ENCODE measurements around the gene YWHAH.

YWHAH gene

DNA sequence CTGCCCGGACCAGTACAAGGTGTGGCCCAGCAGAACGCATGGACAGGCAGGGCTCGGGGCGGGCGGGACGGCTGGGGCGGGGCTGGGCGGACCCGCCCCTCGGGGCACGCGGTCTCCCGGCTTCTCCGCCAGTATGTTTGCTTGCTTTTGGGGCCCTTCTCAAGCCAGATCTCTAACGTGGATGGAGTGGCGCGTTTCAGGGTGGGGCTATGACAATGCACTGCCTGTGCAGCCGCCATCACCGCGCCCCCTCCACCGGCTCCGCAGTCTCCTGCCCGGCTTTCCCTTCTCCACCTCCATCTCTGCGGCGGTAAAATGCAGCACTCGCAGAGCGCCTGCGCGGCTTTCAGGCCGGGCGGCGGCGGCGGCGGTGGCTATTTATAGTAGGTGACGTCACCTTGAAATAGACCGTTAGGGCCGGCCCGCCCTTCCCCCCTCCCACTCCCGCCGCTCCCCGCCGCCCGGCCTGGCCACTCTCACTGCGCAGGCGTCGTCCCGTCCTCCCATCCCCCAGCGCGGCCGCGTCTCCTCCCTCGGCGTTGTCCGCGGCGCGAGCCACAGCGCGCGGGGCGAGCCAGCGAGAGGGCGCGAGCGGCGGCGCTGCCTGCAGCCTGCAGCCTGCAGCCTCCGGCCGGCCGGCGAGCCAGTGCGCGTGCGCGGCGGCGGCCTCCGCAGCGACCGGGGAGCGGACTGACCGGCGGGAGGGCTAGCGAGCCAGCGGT is at the start of gene YWHAH:
TSS of gene YWHAH (plus strand) at position 558 of the 722 bp plus-strand sequence. CDS start 199 bp downstream, outside the sequence.
- DNase-seq: peak; percentile 86

DNA sequence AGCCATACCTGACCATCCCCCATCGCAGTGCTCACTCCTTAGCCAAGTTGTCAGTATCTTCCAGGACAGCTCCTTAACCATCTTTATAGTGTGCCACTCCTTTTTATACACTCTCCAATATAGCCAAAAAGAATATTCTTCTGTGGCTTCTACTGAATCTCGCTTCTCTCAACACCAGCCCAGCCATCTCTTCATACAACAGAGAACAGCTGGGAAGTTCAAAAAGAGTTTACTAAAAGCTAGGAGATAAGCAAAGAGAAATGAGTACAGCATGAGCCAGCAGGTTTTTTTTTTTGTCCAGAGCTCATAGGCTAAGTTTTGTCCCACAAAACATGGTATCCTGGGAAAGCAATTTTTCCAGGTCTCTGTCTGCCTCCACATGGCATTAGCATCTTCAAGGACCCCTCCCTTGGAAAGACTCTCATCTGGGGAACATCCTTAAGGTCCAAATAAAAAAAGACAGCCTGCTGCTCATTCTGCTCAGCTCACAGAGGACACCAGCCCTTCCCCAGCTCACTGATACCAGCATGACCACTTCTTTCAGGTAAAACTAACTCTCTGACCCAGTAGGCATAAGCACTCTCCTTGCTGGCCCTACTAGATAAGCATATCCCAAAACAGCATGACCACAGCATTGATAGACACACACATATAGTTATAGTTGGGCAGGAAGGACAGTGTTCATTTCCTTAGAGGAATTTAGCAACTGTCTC is 48.8 kb upstream of the YWHAH start:
- DNase-seq: no peak

- no peak for DNase-seq
Measured at GRCh38 chr22:31896472-31896871, 47.9 kb upstream of the YWHAH start.

- DNase-seq: no peak
Measured at GRCh38 chr22:31897842-31898805, 46.2 kb upstream of the YWHAH start.

DNA sequence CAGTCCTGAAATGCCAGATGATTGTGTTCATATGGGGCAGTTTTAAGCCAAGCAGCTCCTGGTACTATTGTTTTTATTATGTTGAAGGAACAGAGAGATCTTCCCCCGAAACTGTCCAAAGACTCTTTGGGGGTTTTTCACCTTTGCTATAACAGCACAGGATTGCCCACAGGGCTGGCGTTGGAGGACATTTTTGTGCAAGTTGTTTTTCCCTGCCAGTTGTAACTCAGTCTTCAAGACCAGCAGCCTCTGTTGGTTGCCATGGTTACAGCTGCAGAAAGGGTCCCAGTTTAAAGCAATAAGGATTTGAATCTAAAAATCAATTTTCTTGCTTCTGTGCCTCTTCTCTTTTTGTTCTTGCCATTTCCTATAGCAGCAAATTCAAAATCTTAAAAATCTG is 45.4 kb upstream of the YWHAH start:
- DNase-seq: no peak

DNA sequence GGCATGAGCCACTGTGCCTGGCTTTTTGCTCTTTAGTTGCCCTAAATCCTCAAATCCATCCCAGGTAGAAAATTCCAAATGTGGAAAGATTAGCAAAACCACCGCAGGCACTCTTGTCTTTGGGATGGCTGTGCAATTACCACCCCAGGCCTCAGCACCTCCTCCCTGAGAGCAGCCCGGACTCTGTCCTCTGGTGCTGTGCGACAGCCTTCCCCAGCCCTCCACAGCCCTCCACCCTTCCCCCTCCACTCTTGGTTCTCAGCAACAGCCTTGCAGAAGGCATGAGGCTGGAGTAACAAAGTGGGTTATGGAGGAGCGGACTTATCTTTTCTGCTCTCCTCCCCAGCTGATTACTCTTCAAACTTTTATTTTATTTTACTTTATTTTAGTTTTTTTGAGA is 44.7 kb upstream of the YWHAH start:
- no peak for DNase-seq

- no peak for DNase-seq
Measured at GRCh38 chr22:31901388-31902137, 42.8 kb upstream of the YWHAH start.

- no peak for DNase-seq
Measured at GRCh38 chr22:31904651-31905050, 39.7 kb upstream of the YWHAH start.

- DNase-seq: no peak
Measured at GRCh38 chr22:31905356-31905755, 39.0 kb upstream of the YWHAH start.

- no peak for DNase-seq
Measured at GRCh38 chr22:31906086-31906485, 38.2 kb upstream of the YWHAH start.

DNA sequence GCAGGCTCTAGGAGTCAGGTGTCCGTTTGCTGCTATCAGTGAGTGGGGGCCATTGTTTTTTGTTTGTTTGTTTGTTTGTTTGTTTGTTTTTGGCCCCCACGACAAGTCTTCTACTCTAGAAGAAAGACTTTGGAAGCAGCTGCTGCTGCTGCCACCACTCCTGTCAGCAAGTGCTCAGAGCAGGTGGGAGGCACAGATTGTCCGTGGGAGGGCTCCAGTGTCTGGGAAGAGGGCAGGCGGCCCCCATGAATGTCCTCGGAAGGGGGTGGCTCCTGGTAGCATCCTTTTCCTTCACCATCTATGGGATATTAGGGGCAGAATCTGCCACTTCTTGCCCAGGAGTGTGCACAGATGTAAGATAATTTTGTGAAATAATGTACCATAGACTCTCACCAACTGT is 37.8 kb upstream of the YWHAH start:
- DNase-seq: no peak

GRCh38 chr22:31909977-31910376 is 34.4 kb upstream of the YWHAH start:
- no peak for DNase-seq

DNA sequence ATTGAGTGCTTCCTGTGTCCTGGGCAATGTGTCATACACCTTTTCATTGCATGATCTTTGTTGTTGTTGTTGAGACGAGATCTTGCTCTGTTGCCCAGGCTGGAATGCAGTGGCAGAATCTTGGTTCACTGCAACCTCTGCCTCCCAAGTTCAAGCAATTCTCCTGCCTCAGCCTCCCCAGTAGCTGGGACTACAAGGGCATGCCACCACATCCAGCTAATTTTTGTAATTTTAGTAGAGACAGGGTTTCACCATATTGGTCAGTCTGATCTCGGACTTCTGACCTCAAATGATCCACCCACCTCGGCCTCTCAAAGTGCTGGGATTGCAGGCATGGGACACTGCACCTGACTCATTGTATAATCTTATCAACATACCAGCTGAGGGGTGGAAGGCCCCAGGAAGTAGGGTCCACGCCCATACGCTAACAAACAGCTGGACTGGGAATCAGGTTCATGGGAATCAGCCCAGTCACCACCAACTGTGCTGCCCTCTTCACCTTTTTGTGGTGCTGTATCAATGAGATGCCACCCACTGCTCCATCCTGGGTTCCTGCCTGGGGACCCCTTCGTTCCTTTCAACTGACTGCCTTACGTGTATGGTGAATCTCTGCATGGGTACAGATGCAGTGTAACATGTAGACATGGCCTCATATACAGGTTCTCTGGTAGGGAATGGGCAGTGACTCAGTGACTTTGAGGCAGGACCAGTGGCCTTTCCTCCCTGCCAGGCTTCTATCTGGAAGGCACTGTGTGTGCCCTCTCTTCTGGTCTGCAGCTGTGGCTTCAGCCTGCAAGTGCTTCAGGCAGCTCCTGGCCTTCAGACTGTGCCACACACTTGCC is 32.5 kb upstream of the YWHAH start:
- no peak for DNase-seq

DNA sequence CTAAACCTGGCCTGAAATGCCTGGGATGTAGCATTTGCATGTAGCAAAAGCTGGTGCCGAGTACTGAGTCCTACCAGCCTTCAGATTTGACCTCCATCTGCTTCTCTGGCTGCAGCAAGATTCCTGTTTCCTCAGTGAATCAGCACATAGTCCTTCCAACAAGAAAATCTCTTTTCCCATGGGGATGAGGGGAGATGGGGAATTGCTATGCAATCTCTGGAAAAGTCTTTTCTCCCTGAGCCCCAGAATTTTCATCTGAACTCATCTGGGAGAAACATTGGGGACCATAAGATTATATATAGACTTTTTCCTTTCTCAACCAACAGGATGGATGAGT is 32.0 kb upstream of the YWHAH start:
- DNase-seq: no peak

- DNase-seq: no peak
Measured at GRCh38 chr22:31915586-31915985, 28.7 kb upstream of the YWHAH start.

DNA sequence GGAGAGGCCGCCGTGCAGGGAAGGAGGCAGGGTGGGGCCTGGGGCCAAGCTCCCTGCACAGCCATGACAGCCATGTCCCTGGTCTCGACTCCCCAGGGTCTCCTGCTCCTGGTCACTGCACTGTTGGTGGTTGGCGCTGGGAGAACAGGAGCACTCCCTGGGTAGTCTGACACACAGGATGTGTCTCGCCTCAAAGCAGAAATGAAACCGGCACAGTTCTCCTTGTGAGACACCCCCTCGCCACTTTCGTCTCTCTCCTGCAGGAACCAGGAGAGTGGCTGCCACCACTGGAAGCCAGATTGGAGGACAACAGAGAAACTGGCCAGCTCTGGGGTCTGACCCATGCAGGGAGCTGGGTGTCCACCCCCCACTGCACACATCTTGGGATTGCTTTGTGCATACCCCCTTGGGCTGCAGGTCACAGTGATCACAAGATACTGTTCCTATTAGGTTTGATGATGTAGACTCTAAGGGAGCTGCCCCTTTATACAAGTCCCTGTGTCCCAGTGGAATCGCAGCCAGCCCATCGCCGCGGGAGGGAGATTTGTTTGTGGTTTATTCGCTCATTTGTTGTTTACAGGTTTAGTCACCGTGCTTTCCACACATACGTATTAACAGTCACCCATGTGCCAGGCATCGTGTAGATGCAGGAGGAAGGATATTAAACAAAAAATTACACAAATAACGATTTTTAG is 27.0 kb upstream of the YWHAH start:
- DNase-seq: no peak

DNA sequence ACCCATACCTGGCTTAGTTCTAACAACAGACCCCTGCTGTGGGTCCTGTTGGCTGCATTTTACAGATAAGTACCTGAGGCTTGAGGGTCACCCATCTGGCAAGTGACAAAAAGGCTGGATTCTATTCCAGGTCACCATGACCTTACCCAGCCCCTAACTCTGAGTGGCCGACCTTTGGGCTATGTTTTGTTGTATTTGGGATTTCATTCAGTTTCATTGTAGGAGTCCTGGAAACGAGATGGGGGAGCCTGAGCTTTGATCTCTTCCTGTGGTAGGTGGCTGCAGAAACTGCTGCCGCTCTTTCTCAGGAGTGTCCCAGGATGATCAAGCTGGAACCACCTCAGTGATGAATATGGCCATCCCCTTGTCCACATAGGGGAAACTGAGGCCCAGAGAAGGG is 24.6 kb upstream of the YWHAH start:
- DNase-seq: no peak

DNA sequence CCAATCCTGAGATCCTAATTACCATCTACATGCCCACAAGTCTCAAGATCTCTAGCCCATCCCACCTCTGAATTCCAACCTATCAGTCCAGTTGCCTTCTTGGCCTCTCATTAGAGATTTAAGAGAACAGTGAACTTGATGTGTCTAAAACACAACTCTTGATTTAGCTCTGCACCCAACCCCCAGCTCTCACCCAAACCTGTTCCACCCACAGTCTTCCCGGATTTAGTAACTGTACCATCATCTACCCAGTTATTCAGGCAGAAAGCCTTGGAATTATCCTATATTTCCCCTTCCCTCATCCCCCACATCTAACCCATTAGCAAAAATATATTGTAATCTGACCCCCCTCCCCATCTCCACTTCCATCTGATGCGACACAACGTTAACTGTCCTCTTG is 24.0 kb upstream of the YWHAH start:
- no peak for DNase-seq

DNA sequence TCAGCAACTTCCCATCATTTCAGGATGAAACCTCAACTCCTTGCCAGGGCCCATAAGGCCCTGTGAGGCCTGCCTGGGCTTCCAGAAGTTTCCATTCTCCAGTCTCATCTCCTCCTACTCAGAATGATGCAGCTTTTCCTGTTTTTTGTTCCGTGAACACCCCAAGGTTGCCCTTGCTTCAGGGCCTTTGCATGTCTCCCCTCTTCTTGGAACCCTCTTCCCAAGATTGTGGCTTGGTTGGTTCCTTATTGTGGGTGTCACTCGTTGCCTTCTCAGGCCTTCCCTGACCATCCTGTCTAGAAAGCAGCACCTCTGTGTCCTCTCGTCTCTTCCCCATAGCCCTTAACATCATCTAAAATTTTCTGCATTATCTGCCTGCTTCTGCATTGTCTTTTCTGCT is 23.2 kb upstream of the YWHAH start:
- no peak for DNase-seq

DNA sequence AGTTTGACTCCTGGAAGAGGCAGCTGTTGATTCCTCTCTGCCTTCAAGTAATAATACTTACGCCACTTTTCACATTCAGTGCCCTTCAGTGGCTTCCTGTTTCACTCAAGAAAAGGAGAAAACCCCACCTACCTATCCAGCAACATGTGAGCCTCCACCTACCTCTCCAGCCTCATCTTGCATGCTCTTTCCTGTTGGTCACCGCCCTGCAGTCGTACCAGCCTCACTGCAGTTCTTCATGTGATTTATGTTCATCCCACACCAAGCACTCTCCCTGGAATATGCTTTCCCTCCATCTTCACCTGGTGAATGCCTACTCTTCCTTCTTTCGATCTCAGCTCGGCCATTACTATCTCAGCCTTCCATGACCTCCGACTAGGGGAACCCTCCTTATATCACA is 21.8 kb upstream of the YWHAH start:
- DNase-seq: no peak

DNA sequence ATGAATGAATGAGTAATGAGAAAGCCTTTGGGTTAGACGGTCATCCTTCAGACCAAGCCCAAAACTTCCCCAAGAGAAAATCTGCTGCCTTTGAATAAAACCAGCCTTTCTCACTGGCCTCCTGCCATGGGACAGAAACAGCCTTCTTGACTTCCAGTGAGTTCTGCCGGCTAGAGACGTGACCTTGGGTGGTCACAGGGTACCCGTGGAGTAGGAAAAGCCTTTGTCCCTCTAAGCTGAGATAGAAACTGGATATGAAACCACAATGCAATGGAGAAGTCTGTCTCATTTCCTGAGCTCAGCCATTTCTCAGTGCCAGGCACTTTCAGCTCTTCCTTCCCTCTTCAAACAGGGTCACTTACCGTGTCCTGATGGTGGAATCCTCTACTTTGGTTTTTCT is 21.2 kb upstream of the YWHAH start:
- DNase-seq: no peak

All from activated T-cell treated with anti-CD3 and anti-CD28 coated beads, Interleukin-2, amount 50 U/mL, for 1 hour (primary cell).